Fibroblast of the conjunctiva (primary cell): ENCODE measurements around the gene CALML4.
"Not testable (repeated sequence)": the region's sequence is repeated elsewhere in the genome, so short reads cannot be mapped to it uniquely, and the experiment has no call there.

Experiments used
- DNase-seq: peaks from one replicate; pipeline ENCODE4 v3.0.0-alpha.2; 2010; ENCODE audit warnings: low read depth

Gene CALML4

DNA sequence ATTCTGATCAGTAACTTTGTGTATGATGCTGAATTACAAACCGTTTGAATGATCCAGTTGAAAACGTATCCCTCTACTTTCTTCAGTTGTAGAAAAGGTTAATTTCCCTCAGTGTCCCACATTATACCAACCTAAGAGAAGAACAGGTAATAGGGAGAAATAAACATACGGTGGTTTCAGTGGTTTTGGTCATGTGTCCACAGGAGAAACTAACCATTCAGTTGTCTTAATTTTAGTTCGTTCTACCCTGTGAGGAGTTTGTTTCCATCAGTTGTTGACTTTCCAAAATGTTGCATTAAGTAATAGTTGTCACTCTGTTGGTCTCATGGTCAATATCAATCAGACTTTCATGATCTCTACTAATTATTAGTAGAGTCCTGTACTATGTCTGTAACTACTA is 15.1 kb downstream of the CALML4 start:
- DNase-seq, result no peak

DNA sequence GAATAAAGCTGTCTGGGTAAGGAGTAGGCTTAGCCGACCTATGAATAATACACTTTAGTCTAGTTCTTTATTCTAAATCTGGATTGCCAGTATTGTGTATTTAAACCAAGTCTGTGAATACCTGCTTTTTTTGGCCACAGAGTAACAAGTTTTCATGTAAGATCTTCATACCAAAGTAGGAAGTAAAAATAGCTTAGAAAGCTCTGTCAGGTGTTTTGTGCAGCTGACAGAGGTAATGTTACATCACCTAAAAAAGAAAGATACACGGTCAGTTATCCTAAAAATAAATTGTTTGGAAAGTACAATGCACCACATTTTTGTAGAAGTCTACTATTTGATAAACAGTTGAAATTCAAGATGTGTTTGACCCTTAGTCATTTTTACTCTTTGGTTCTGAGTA is 16.5 kb downstream of the CALML4 start:
- DNase-seq, result no peak

DNA sequence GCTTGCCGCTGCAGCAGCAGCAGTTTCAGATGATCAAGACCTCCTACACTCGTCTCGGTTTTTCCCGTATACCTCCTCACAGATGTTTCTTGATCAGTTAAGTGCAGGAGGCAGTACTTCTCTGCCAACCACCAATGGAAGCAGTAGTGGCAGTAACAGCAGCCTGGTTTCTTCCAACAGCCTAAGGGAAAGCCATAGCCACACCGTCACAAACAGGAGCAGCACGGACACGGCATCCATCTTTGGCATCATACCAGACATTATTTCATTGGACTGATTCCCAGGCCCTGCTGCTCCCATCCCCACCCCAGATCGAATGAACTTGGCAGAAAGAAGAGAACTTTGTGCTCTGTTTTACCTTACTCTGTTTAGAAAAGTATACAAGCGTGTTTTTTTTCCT is 17.6 kb downstream of the CALML4 start:
- DNase-seq, result peak; percentile 86

DNA sequence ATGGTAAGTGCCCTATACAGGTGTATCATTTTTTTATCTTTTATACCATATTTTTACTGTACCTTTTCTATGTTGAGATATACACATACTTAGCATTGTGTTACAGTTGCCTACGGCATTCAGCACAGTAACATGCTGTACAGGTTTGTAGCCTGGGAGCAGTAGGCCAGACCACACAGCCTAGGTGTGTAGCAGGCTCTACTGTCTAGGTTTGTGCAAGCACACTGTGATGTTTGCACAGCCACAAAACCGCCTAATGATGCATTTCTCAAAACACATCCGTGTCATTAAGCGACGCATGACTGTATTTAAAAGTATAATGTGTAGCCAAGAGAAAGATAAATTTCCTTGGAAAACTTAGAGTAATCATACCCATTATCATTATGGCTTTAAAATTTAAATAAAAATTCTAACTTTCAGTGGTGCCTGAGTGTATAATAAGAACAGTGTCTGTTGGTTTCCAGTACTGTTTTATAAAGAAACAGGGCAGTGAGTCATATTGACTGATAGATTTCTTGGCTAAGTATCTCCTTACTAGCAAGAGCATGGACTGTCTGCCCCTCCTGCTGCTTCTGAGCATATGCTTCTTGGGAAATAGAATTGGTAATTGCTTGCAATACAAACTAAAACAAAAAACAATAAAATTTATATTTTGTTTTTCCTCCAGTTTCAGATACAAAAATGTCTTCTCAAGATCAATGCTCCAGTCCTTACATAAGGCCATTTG is 18.3 kb downstream of the CALML4 start:
- peak; percentile 82 for DNase-seq

DNA sequence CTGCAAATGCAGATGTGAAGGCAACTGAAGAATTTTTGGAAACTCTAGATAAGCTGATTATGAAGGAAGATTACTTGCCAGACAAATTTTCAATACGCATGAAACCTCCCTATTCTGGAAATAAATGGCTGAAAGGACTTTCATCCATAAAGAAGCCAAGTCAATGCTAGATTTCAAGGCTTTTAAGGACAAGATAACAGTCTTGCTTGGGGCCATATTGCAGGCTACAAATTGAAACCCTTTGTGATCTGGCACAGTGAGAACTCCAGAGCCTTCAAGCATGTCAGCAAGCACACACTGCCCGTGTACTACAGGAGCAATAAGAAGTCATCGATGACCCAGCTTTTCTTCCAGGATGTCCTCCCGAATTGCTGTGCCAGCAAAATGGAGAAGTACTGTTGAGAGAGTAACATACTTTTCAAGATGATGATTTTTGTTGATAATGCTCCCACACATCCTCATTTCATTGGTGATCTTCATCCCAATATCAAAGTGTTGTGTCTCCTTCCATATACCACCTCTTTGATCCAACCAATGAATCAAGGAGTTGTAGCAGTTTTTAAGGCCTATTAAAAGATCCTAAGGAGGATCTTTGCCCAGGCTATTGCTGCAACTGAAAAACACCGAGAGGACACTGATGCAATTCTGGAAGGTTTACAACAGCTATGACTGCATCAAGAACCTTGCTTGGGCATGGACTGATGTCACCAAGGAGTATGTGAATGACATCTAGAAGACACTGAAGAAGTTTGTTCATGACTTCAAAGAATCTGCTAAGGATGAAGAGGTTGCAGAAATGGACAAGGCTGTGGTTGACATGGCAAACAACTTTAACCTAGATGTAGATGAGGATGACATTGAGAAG is 20.3 kb downstream of the CALML4 start:
- no peak for DNase-seq

DNA sequence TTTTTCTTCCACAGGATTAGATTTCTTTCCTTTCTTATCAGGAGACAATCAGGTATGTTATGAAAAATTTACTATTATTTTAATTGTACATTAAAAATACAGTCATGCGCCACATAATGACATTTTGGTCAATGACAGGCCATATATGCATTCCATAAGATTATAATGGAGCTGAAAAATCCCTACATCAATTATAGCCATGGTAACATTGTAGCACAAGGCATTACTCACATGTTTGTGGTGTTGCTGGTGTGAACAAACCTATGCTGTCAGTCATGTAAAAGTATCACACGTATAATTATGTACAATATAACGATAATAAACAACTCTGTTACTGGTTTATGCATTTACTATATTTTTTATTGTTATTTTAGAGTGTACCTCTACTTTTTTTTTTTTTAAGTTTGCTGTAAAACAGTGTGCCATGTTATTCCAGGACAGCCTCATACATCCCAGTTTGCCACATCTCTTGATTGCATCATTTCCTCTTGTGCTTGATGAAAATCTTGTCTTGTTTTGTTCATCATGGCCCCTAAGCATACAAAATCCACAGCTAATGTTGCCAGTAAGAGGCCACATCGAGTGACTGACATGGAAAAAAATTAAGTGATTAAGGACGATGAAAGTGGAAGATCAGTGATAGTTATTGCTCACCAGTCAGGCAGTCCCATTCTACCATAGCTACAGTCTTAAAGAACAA is 21.4 kb downstream of the CALML4 start:
- DNase-seq, result no peak

DNA sequence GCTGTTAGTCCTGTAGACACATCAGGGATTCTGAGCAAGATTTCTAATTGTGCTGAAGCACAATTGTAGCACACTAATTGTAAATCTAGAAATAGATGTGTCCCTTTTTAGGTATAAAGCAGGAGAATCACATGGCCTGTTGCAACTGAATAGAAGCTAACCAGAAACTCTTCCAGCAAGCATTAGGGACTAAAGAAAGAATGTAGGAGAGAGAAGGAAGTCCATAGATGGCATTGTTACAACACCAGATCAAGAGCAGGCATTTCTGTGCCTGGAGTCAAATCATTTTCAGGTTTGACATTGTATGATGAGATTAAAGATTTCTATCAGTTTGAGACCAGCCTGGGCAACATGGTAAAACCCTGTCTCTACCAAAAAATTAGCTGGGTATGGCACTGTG is 27.4 kb downstream of the CALML4 start:
- DNase-seq, result no peak

DNA sequence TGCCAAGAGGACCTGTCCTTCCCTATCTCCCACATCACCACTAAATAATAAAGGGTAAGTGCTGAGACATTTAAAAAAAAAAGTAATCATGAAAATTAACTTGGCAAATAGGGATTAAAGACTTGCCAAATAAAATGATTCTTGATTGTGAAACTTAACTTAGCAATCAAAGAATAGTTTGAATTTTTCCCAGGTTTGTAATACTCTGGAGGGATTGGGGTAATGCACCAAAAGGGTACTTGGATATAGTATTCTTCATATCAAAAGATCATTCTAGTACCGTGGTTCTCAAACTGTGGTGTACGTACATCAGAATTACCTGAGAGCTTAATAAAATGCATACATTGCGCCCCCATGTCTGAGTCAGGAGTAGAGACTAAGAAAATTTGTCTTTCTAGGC is 28.5 kb downstream of the CALML4 start:
- DNase-seq, result no peak

DNA sequence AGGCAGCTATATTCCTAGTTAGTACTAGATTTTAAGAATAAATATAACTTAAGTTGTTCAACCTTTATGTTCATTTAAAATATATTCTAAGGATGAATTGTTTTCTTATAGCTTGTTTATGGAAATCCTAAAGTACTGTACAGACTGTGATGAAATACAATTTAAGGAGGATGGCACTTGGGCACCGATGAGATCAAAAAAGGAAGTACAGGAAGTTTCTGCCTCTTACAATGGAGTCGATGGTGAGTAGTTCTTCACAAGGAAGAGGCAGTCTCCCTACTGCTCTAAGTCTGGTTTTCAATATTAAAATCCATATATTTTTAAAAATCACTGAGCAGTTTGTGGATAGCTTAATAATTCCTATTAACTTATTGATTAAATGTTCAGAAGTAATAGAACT is 29.6 kb downstream of the CALML4 start:
- DNase-seq, result no peak

DNA sequence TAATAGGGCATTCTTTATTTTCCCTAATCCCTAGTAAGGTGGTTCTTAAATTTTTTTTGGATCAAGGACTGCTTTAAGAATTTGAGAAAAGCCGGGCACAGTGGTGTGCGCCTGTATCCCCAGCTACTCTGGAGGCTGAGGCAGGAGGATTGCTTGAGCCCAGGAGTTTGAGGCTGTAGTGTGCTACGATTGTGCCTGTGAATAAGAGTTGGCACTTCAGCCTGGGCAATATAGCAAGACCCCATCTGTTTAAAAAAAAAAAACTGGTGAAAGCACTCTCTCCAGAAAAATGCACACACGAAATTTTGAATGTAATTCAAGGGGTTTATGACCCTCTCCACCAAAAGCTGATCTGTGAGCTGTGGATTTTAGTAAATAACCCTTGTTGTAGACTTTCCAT is 32.0 kb downstream of the CALML4 start:
- DNase-seq, result no peak

DNA sequence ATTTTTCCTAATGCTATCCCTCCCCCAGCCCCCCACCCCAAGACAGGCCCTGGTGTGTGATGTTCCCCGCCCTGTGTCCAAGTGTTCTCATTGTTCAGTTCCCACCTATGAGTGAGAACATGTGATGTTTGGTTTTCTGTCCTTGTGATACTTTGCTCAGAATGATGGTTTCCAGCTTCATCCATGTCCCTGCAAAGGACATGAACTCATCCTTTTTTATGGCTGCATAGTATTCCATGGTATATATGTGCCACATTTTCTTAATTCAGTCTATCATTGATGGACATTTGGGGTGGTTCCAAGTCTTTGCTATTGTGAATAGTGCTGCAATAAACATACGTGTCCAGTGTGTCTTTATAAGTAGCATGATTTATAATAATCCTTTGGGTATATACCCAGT is 33.1 kb downstream of the CALML4 start:
- DNase-seq, result not testable (repeated sequence)

DNA sequence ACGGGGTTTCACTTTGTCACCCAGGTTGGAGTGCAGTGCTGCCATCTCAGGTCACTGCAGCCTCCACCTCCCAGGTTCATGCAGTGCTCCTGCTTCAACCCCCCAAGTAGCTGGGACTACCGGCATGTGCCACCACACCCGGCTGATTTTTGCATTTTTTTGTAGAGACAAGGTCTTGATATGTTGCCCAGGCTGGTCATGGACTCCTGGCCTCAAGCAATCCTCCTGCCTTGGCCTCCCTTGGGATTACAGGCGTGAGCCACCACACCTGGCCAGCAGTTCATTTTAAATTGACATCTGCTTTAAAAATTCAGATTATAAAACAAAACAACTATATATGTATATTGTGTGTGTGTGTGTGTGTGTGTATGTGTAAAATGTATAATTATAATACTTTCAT is 38.3 kb downstream of the CALML4 start:
- DNase-seq, result no peak

DNA sequence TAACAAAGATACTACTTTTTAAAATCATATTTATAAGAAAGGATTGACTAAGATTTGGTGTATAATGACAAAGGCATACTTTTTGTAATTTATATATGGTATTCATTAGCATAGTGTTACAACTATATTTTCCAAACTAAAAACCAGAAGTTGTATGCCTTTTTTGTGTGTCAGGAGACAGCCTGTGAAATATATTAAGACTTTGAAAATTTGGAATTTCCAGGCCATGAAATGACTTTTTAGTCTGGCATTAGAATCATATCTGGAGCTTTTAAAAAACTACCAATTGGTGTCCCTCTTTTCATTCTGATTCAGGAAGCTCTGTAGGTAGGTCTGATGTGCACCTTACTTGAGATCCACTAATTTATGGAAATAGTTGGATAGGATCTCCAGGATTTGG is 41.9 kb downstream of the CALML4 start:
- DNase-seq, result no peak

DNA sequence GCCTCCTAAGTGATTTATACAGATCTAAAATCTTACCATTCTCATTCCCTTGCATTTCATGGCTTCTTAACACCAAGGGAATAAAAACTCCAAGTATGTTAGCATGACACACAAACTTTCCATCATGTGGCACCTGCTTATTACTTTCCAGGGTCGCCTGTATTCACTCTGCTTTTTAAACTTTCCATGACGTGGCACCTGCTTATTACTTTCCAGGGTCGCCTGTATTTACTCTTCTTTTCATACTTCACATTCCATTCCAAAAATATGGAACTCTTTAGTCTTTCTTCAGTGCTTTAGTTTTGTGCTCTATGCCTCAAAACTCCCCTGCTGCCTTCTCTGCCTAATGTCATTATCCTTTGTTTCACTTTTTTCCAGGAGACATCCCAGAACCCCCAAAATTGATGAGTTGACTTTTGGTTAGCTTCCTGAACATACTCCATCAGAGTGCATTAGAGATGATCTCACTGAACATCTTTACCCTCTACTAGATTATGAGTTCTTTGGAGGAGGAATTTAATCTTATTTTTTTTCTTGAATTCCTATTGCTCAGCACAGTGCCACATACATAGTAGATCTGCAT is 47.0 kb downstream of the CALML4 start:
- DNase-seq, result no peak

DNA sequence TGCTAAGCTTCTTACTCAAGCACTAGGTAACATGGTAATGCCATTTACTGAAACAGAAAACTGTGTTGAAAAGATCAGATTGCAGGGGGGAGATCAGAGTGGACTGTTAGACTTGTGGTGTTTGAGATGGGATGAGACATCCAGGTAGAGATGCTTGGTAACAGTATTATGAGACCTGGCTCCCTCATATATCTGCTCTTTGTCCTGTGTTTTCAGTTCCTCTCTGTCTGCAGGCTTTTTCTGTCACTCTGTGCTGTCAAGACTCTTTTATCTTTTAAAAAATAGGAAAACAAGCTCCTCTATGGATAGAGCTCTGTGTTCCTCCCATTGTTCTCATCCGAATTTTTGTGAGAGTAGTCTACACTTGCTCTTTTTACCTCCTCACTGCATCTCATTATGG is 48.1 kb downstream of the CALML4 start:
- DNase-seq, result no peak

DNA sequence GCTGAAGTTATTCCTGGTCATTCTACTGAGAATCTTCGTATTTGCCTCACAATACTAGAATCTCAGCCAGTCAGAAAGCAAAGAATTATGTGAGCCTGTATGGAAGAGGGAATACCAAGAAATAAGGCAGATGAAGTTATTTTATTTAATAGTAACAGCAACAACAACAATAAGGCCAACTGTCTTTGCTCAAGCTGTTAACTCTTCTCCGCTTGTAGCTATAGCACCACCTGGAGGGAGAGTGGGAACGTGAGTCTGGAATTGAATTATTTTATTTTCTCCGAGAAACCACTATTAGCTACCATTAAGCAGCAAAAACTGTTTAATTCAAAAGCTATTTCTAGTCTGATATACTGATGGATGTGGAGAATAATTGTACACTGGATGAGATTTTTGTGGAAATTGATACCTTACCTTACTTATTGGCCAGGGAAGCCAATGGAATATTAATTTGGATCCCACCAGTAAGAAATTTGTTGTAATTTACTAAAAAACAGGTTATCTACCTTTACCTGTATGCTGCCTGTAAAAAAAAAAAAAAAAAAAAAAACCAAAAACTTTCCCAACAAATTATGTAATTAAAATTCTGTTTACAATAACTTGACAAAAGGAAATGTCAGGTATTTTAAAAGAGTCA is 50.1 kb downstream of the CALML4 start:
- DNase-seq, result peak; percentile 73

DNA sequence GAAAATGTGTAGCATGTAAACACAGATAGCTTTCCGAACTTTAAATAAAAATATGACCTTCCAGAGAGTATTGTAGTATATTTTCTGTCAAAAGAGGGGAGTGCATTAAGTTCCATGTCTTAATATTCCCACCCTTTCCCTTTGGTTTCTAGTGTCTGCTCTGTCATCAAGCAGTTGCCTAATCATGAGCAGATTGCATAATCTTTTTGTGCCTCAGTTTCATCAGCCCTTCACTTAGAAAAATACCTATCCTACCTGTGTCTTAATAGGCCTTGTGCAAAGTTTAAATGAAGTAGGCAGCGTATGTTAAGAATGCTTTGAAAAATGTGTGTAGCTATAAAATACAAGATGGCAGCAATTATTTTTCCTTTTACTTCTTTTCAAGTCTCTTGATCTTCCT is 52.8 kb downstream of the CALML4 start:
- DNase-seq, result no peak

DNA sequence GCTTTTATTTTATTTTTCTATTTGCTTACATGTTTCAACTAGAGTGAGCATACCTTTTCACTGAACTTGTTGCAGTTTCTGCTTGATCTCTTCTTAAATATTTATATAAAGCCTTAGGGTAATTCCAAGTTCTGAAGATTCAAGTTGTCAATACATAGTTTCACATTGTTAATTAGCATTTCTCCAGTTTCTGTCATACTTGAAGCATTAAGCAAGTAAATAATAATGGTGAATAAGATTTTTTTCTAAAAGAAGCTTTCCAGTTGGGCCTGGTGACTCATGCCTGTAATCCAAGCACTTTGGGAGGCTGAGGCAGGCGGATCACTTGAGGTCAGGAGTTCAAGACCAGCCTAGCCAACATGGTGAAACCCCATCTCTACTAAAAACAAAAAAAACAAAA is 53.9 kb downstream of the CALML4 start:
- DNase-seq, result no peak

DNA sequence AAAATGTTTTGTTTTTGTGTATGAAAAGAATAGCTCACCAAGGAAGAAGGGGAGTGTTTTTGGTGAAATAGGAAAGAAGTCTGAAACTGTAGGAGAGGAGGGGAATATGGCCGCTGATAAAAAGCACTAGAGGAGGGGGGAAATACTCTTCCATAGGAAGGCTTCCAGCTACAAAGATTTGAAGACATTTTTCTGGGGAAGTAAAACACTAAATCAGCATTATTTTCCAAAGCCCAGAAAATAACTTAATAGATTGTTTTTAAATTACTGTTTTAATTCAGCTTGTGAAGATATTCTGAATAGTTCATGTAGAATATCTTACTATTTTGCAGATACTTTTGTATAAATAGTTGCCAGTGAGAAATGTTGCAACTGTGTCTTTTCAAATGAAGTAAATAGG is 54.9 kb downstream of the CALML4 start:
- DNase-seq, result no peak

DNA sequence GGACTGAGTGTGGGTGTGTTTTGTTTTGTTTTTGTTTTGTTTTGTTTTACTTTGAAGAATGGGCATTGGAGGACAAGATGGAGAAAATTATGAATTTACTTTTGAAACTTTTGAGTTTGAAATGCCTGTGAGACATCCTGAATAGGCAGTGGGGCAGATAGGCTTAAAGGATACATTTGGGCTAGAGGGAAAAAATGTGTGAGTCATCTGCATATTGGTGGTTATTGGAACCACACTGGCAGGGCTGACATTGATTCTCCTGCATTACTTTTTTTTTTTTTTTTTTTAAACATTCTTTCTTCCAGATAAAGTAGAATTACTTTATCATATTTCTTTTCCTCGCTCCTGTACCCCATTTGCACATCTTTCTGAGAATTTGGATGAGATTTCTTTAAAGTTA is 56.1 kb downstream of the CALML4 start:
- no peak for DNase-seq

DNA sequence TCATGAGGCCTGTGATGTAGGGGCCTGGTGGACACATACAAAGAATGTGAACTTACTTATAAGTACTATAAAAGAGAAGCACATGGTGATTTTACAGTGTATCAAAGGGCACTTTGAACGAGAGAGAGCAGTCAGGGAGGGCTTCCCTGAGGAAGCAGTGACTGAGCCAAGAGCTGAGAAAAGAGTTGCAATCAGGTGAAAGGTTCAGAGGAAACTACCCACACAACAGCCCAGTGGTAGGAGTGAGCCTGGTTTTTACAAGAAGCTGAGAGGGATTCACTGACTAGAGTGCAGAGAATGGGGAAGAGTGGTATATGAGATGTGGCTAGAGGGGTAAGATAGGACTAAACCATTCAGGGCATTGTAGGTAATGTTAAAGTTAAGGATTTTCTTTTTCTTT is 57.1 kb downstream of the CALML4 start:
- DNase-seq, result no peak

DNA sequence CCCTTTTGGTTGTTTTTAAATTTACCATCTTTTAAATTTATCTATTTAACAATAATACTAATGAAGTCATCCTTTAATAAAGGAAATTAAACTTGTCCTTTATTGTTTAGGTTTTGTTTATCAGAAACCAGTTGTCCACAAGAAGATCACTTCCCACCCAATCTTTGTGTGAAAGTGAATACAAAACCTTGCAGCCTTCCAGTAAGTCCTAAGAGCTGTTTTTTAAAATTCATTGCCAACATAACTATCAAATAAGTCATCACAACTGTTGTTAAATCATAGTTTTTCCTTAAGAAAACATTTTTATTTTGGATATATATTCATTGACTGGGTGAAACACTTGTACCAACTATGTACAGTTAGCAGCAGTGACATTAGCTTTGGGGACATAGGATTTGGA is 59.4 kb downstream of the CALML4 start:
- no peak for DNase-seq
